ENCODE data around the gene EMD.

Gene EMD

DNA sequence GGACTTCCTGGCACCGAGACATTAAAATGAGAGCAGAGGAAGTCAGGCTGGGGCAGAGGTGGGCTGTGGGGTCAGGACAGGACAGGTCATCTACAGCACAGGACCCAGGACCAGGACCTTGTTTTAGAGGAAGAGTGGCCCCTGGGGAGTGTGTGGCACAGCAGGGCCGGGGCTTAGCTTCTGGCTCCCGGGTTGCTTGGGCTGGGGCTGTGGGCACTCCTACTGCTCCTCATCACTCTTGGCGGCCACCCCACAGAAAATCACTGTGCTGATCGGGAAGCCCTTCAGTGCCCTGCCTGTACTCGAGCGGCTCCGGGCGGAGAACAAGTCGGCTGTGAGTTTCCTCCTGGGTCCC, 41.3 kb downstream of the EMD start:
- TF ChIP-seq FOXM1 (IDR thresholded peaks at IDR 0.05; ENCODE audit: borderline replicate concordance, low read depth) (no peak), ZBTB7A (IDR thresholded peaks at IDR 0.05; ENCODE audit: low read depth) (no peak), TAF1 (IDR thresholded peaks at IDR 0.05; ENCODE audit: low read depth) (no peak), EGR1 (IDR thresholded peaks at IDR 0.05) (no peak), CEBPB (IDR thresholded peaks at IDR 0.05) (no peak), RAD21 (IDR thresholded peaks at IDR 0.05; ENCODE audit: low read depth) (no peak), CREB1 (IDR thresholded peaks at IDR 0.05; ENCODE audit: low read depth) (no peak), TEAD4 (IDR thresholded peaks at IDR 0.05) (no peak), NFIC (IDR thresholded peaks at IDR 0.05) (no peak), YY1 (IDR thresholded peaks at IDR 0.05; ENCODE audit: low read depth) (no peak), EP300 (IDR thresholded peaks at IDR 0.05; ENCODE audit: borderline replicate concordance) (no peak), TCF12 (IDR thresholded peaks at IDR 0.05; ENCODE audit: low read depth) (no peak)
- TF ChIP-seq, protein P1, sequence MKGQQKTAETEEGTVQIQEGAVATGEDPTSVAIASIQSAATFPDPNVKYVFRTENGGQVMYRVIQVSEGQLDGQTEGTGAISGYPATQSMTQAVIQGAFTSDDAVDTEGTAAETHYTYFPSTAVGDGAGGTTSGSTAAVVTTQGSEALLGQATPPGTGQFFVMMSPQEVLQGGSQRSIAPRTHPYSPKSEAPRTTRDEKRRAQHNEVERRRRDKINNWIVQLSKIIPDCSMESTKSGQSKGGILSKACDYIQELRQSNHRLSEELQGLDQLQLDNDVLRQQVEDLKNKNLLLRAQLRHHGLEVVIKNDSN (IDR thresholded peaks at IDR 0.05), result no peak
- TF ChIP-seq, protein P2, sequence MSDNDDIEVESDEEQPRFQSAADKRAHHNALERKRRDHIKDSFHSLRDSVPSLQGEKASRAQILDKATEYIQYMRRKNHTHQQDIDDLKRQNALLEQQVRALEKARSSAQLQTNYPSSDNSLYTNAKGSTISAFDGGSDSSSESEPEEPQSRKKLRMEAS (IDR thresholded peaks at IDR 0.05), result no peak
- TF ChIP-seq, protein P3, sequence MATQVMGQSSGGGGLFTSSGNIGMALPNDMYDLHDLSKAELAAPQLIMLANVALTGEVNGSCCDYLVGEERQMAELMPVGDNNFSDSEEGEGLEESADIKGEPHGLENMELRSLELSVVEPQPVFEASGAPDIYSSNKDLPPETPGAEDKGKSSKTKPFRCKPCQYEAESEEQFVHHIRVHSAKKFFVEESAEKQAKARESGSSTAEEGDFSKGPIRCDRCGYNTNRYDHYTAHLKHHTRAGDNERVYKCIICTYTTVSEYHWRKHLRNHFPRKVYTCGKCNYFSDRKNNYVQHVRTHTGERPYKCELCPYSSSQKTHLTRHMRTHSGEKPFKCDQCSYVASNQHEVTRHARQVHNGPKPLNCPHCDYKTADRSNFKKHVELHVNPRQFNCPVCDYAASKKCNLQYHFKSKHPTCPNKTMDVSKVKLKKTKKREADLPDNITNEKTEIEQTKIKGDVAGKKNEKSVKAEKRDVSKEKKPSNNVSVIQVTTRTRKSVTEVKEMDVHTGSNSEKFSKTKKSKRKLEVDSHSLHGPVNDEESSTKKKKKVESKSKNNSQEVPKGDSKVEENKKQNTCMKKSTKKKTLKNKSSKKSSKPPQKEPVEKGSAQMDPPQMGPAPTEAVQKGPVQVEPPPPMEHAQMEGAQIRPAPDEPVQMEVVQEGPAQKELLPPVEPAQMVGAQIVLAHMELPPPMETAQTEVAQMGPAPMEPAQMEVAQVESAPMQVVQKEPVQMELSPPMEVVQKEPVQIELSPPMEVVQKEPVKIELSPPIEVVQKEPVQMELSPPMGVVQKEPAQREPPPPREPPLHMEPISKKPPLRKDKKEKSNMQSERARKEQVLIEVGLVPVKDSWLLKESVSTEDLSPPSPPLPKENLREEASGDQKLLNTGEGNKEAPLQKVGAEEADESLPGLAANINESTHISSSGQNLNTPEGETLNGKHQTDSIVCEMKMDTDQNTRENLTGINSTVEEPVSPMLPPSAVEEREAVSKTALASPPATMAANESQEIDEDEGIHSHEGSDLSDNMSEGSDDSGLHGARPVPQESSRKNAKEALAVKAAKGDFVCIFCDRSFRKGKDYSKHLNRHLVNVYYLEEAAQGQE (IDR thresholded peaks at IDR 0.05; ENCODE audit: low read depth), result no peak

DNA sequence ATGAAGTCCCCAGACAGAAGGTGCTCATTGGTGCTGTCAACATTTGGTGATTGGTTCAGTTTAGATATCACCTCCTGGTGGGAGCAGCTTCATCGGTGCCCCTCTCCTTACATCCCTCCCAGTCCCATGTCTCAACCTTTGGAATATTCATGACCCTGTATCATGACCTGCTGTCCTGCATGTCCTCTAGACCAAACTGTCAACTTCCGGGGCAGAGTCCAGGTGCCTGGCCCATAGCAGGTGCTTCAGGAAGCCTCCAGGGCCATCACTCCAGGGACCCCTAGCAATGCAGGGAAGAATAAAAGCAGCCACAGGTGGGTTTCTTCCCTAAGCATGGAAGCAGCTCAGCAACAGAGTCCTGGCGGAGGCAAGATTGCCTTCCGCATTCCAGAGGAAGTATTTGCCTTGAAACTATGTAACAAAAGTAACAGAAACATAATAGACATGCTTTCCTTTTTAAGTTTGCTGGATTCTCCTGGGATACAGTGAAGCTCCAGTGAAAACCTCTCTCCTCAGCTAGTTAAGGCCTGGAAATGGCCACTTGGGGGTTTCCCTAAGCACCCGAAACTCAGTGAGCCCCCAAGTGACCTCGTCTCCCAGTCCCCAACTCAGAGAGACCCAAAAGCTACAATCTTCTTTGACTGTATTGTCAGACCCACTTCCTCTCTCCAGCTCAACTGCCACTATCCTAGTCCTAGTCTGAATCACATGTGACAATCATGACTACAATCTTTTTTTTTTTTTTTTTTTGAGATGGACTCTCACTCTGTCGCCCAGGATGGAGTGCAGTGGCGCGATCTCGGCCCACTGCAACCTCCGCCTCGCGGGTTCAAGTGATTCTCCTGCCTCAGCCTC, 48.0 kb downstream of the EMD start:
- no peak for TF ChIP-seq CEBPB (IDR thresholded peaks at IDR 0.05)
- TF ChIP-seq, protein P3 (IDR thresholded peaks at IDR 0.05; ENCODE audit: low read depth), result no peak
- no peak for TF ChIP-seq TCF12 (IDR thresholded peaks at IDR 0.05; ENCODE audit: low read depth)
- no peak for TF ChIP-seq TEAD4 (IDR thresholded peaks at IDR 0.05)
- TF ChIP-seq FOXM1 (IDR thresholded peaks at IDR 0.05; ENCODE audit: borderline replicate concordance, low read depth), result no peak
- no peak for TF ChIP-seq TAF1 (IDR thresholded peaks at IDR 0.05; ENCODE audit: low read depth)
- TF ChIP-seq CREB1 (IDR thresholded peaks at IDR 0.05; ENCODE audit: low read depth), result no peak
- TF ChIP-seq, protein P2 (IDR thresholded peaks at IDR 0.05), result no peak
- no peak for TF ChIP-seq EP300 (IDR thresholded peaks at IDR 0.05; ENCODE audit: borderline replicate concordance)
- TF ChIP-seq RAD21 (IDR thresholded peaks at IDR 0.05; ENCODE audit: low read depth), result no peak
- no peak for TF ChIP-seq ZBTB7A (IDR thresholded peaks at IDR 0.05; ENCODE audit: low read depth)
- no peak for TF ChIP-seq EGR1 (IDR thresholded peaks at IDR 0.05)
- no peak for TF ChIP-seq NFIC (IDR thresholded peaks at IDR 0.05)

DNA sequence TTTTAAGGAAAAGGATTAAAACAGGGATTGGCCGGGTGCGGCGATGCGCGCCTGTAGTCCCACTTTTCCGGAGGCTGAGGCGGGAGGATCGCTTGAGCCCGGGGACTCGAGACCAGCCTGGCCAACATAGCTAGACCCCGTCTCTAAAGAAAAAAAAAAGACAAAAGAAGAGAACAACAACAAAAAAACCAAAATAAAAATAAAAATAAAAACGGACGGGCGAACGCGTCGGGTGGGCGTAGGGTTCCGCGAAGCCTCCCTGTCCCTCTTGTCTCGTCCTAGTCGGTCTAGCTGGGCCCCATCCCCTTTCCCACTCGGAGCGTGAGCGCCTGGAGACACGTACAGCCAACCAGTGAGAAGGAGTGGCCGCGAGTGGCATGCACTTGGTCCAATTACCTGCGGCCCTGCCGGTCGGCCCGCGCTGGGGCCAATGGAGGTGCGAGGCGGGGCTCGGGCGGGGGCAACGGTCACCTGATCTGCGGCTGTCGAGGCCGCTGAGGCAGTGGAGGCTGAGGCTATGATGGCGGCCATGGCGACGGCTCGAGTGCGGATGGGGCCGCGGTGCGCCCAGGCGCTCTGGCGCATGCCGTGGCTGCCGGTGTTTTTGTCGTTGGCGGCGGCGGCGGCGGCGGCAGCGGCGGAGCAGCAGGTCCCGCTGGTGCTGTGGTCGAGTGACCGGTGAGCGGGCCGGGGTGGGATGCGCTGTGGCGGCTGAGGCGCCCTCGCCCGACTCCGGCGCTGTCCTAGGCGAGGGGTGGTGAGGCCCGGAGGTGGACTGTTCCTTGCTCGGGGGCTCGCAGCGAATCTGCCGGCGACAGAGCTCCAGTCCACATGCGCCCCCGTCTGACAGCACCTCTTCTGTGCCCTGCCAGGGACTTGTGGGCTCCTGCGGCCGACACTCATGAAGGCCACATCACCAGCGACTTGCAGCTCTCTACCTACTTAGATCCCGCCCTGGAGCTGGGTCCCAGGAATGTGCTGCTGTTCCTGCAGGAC, 49.4 kb downstream of the EMD start, which contains the start of gene ATP6AP1:
Gene ATP6AP1, plus strand, starts transcription at position 502 of the 996 bp plus-strand sequence. Its CDS starts 16 bp downstream, at position 518.
- TF ChIP-seq TEAD4 (IDR thresholded peaks at IDR 0.05), result no peak
- no peak for TF ChIP-seq TCF12 (IDR thresholded peaks at IDR 0.05; ENCODE audit: low read depth)
- peak; percentile 59; the same call in 1 of the 2 replicates for TF ChIP-seq TAF1 (IDR thresholded peaks at IDR 0.05; ENCODE audit: low read depth)
- TF ChIP-seq YY1 (IDR thresholded peaks at IDR 0.05; ENCODE audit: low read depth), result peak; percentile 92
- TF ChIP-seq, protein P1 (IDR thresholded peaks at IDR 0.05), result peak; percentile 92
- TF ChIP-seq FOXM1 (IDR thresholded peaks at IDR 0.05; ENCODE audit: borderline replicate concordance, low read depth), result no peak
- TF ChIP-seq, protein P2 (IDR thresholded peaks at IDR 0.05), result peak; percentile 51
- TF ChIP-seq, protein P3 (IDR thresholded peaks at IDR 0.05; ENCODE audit: low read depth), result no peak
- TF ChIP-seq CREB1 (IDR thresholded peaks at IDR 0.05; ENCODE audit: low read depth), result no peak
- no peak for TF ChIP-seq NFIC (IDR thresholded peaks at IDR 0.05)
- TF ChIP-seq EGR1 (IDR thresholded peaks at IDR 0.05), result 0 out of 2 replicates have a peak, but pooled peaks have one; percentile 14
- TF ChIP-seq CEBPB (IDR thresholded peaks at IDR 0.05), result no peak
- TF ChIP-seq EP300 (IDR thresholded peaks at IDR 0.05; ENCODE audit: borderline replicate concordance), result no peak
- TF ChIP-seq ZBTB7A (IDR thresholded peaks at IDR 0.05; ENCODE audit: low read depth), result no peak
- TF ChIP-seq RAD21 (IDR thresholded peaks at IDR 0.05; ENCODE audit: low read depth), result no peak
